Fibroblast of peridontal ligament (primary cell): ENCODE results near the gene LASP1.

Experiments
- DNase-seq: peaks from one replicate; pipeline ENCODE4 v3.0.0-alpha.2; 2010; ENCODE audit errors: extremely low read depth

LASP1 gene

GRCh38 chr17:38868817-38869525 lies 887 bp upstream of the LASP1 start:
- peak; percentile 92 for DNase-seq

GRCh38 chr17:38870259-38871165 lies 654 bp downstream of the LASP1 start:
- peak; percentile 51 for DNase-seq

GRCh38 chr17:38871247-38872015 lies 1.6 kb downstream of the LASP1 start:
- DNase-seq = peak; percentile 64

- no peak for DNase-seq
Observed at GRCh38 chr17:38872027-38872511, 2.2 kb downstream of the LASP1 start.

- DNase-seq = no peak
Observed at GRCh38 chr17:38872671-38873385, 3.0 kb downstream of the LASP1 start.

- no peak for DNase-seq
Observed at GRCh38 chr17:38873640-38874380, 4.0 kb downstream of the LASP1 start.

GRCh38 chr17:38874505-38875400 lies 4.9 kb downstream of the LASP1 start:
- DNase-seq = no peak

GRCh38 chr17:38875477-38876075 lies 5.7 kb downstream of the LASP1 start:
- DNase-seq = no peak

GRCh38 chr17:38877130-38877851 lies 7.4 kb downstream of the LASP1 start:
- no peak for DNase-seq

GRCh38 chr17:38879878-38880665 lies 10.2 kb downstream of the LASP1 start:
- peak; percentile 77 for DNase-seq

GRCh38 chr17:38881600-38882191 lies 11.8 kb downstream of the LASP1 start:
- peak; percentile 70 for DNase-seq

GRCh38 chr17:38882870-38883269 lies 13.0 kb downstream of the LASP1 start:
- no peak for DNase-seq

GRCh38 chr17:38883592-38884526 lies 14.0 kb downstream of the LASP1 start:
- DNase-seq = peak; percentile 24

GRCh38 chr17:38885044-38885727 lies 15.3 kb downstream of the LASP1 start:
- no peak for DNase-seq
